GM18505 (cell line): ENCODE measurements around the gene FAM25C.
"Not testable (repeated sequence)": the region's sequence is repeated elsewhere in the genome, so short reads cannot be mapped to it uniquely, and the experiment has no call there.

ENCODE experiments used
- ATAC-seq: cut with Tn5 transposase; IDR thresholded peaks from one replicate; pipeline ENCODE4 v1.9.1; 2021; ENCODE audit not compliant: unreplicated experiment

The FAM25C gene

GRCh38 chr10:47959677-47960076 lies 39.9 kb downstream of the FAM25C start:
- not testable (repeated sequence) for ATAC-seq

- ATAC-seq: not testable (repeated sequence)
Observed at GRCh38 chr10:47957158-47957557, 42.4 kb downstream of the FAM25C start.

- ATAC-seq: not testable (repeated sequence)
Observed at GRCh38 chr10:47947424-47947823, 52.2 kb downstream of the FAM25C start.
